HEK293 (cell line): ENCODE data around the gene USP22.

Experiments
- KLF1 ChIP-seq: fragments of 450-650 bp; formaldehyde crosslinking; IDR thresholded peaks from 2 replicates; pipeline ENCODE4 v1.5.1; 2016; ENCODE audit warnings: missing biosample characterization, missing genetic modification characterization
- ZNF747 ChIP-seq: fragments of 450-650 bp; formaldehyde crosslinking; IDR thresholded peaks from 2 replicates; pipeline ENCODE4 v1.5.1; 2016; ENCODE audit warnings: missing biosample characterization, missing genetic modification characterization
- TF ChIP-seq, protein P1 (sequence below): sonication (generic); formaldehyde crosslinking; IDR thresholded peaks from 2 replicates; pipeline ENCODE4 v1.8.1; 2022; ENCODE audit warnings: mild to moderate bottlenecking, moderate library complexity, missing genetic modification reagents

DNA sequence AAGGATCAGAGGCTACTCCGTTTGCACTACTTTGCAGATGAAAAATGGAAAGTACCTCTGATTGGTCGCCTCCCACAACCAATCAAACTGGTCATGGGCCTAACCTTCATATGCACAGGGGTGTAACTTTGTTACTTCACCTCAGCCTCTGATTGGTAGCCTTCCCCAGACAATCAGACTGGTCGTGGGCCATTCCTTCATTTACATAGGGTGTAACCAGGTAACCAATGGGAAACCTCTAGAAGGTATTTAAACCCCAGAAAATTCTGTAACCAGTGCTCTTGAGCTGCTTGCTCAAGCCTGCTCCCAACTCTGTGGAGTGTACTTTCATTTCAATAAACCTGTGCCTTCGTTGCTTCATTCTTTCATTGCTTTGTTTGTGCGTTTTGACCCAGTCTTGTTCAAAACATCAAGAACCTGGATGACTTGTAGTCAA is 39.2 kb upstream of the USP22 start:
- TF ChIP-seq, protein P1, sequence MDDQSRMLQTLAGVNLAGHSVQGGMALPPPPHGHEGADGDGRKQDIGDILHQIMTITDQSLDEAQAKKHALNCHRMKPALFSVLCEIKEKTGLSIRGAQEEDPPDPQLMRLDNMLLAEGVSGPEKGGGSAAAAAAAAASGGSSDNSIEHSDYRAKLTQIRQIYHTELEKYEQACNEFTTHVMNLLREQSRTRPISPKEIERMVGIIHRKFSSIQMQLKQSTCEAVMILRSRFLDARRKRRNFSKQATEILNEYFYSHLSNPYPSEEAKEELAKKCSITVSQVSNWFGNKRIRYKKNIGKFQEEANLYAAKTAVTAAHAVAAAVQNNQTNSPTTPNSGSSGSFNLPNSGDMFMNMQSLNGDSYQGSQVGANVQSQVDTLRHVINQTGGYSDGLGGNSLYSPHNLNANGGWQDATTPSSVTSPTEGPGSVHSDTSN (CRISPR knock-in tag), result no peak
- no peak for TF ChIP-seq ZNF747 (tag by site-specific recombination)
- TF ChIP-seq KLF1 (tag by site-specific recombination), result no peak
